DMS53 treated with DMSO at 0.1 percent for 48 hours (cell line): ENCODE data around the gene MCCC2.
A peak's percentile ranks its signal among the peaks of the same experiment; 100 is the strongest.
"Not testable (repeated sequence)": the region's sequence is repeated elsewhere in the genome, so short reads cannot be mapped to it uniquely, and the experiment has no call there.

Experiments used
- DNase-seq: peaks from one replicate; lab custom pipeline; 2025; ENCODE audit not compliant: unreplicated experiment; lab: John Stamatoyannopoulos, UW

MCCC2 gene

DNA sequence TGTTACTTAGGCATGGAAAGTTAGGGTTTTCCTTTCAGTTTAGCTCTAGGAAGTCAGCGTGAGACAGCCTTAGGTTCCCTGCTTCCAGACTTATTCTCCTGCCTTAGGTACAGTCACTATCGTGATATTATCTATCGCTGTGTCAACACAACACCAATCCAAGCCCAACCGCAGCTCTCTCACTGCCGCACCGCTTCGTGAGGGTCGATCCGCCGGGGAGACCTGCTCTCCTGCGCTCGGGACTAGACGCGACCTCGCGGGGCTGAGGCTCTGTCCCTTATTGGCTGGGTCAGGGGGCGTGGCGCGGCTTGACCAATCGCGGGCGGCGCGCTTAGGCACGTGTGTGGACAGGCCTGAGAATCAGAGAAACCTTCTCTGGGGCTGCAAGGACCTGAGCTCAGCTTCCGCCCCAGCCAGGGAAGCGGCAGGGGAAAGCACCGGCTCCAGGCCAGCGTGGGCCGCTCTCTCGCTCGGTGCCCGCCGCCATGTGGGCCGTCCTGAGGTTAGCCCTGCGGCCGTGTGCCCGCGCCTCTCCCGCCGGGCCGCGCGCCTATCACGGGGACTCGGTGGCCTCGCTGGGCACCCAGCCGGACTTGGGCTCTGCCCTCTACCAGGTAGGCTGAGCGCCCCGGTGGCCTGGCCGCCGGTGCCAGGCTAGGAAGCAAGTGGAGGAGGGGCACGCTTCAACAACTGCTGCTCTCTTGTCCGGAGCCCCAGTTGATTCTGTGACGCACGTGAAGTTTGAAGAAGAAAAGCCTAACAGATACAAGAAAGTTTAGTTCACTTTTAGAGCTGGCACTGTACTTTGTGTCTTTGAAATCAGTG, at the start of gene MCCC2:
MCCC2 (plus strand) TSS at position 400 of the 825 bp plus-strand sequence; CDS start at position 486, 86 bp downstream.
- peak; percentile 94 for DNase-seq

DNA sequence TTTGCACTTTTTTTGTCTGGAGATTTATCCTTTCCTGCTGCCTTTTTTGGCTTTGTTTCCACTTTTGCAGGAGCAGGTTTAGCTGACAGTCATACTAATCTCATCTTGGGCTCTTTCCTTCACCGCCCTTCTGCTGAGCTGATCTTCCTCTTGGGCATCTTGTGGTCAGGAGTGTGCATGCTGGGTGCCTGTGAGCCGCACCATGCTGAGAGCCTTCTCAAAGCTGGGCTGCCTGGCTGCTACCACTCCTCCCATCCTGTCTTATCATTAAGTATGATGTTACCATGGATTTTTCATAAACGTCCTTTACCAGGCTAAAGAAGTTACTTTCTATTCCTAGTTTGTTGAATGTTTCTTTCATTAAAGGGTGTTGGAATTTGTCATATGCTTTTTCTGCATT, 49.5 kb upstream of the MCCC2 start:
- no peak for DNase-seq

- DNase-seq: not testable (repeated sequence)
Measured at GRCh38 chr5:71550885-71551284, 36.3 kb upstream of the MCCC2 start.

DNA sequence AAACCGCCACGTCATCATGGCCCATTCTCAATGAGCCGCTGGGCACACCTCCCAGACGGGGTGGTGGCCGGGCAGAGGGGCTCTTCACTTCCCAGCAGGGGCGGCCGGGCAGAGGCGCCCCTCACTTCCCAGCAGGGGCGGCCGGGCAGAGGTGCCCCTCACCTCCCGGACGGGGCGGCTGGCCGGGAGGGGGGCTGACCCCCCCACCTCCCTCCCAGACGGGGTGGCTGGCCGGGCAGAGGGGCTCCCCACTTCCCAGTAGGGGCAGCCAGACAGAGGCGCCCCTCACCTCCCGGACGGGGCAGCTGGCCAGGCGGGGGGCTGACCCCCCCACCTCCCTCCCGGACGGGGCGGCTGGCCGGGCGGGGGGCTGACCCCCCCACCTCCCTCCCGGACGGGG, 35.6 kb upstream of the MCCC2 start:
- DNase-seq: not testable (repeated sequence)

DNA sequence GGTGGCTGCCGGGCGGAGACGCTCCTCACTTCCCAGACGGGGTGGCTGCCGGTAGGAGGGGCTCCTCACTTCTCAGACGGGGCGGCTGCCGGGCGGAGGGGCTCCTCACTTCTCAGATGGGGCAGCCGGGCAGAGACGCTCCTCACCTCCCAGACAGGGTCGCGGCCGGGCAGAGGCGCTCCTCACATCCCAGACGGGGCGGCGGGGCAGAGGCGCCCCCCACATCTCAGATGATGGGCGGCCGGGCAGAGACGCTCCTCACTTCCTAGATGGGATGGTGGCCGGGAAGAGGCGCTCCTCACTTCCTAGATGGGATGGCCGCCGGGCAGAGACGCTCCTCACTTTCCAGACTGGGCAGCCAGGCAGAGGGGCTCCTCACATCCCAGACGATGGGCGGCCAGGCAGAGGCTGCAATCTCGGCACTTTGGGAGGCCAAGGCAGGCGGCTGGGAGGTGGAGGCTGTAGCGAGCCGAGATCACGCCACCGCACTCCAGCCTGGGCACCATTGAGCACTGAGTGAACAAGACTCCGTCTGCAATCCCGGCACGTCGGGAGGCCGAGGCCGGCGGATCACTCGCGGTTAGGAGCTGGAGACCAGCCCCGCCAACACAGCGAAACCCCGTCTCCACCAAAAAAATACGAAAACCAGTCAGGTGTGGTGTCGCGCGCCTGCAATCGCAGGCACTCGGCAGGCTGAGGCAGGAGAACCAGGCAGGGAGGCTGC, 35.0 kb upstream of the MCCC2 start:
- not testable (repeated sequence) for DNase-seq

DNA sequence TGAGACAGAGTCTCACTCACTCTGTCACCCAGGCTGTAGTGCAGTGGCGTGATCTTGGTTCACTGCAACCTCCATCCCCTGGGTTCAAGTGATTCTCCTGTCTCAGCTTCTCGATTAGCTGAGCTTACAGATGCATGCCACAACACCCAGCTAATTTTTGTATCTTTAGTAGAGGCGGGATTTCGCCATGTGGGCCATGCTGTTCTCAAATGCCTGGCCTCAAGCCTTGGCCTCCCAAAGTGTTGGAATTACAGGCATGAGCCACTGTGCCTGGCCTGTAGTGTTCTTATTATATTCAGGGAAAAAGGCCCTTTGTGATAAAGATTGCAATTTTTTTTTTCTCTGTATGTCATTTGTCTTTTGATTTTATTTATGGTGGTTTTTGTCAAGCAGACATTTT, 24.0 kb upstream of the MCCC2 start:
- DNase-seq: no peak

DNA sequence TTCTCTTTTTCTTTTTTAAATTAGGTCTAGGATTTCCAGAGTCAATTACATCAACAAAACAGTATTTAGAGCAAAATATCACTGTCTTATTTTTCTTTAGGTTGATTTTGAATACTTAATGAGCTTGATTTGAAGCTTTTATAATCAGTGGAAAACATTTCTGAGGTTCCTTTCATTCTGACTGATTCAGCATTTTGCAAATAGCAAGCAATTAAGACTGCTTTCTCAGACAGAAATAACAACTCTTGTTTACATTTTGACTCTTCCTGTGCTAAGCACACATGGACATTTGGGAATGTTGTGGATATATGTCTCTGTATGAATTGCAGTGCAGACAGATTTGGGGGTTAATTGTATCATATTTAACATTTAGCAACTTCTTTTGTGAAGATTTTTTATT, 22.2 kb upstream of the MCCC2 start:
- DNase-seq: no peak

DNA sequence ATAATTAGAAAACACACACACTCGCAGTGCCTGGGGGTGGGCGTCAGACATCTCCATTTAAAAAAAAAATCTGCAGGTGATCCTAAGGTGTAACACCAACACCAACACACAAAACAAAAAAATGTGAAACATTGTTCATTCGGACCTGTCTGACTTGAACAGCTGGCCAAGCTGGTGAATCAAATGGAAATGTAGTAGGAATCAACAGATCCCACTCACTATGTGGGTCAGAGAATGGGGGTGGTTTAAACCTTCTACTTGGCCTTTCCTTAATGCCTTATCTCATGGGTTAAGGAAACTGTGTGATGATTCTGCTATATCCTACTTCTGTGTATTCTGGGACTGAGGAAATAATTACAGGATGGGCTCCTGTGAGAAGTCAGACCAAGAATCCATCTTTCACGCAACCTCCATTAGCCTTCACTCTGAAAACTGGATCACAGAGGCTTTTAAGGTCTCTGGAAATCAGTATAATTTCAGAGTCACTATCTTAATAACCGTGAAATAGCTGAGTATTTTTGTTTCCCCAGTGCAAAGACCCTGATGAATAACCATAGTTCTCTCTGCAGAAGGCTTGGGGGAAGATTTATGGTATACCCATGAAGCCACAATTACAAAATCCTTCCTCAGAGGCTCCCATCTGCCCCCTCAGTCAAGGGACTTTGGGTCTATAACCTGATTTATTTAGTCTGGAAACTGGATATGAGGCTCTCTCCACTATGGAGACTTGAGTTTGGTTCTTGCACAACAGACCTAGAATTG, 17.2 kb upstream of the MCCC2 start:
- DNase-seq: no peak

GRCh38 chr5:71571811-71572210, 15.3 kb upstream of the MCCC2 start:
- not testable (repeated sequence) for DNase-seq

DNA sequence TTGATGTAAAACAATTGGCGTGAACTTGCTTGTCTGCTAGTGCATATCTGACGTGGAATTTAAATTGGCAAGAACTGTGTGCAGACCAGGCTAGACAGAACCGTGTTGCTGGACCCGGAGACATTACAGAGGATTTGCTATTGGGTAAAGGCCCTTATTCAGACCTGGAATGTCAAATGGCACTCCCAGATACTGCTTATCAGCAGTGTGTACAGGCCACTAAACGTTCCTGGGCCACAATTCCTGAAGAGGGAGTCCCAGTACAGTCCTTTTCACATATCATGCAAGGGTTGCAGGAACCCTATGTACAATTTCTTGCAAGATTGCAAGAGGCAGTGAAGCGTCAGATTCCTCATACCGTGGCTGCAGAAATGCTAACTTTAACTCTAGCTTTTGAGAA, 13.5 kb upstream of the MCCC2 start:
- DNase-seq: no peak

- not testable (repeated sequence) for DNase-seq
Measured at GRCh38 chr5:71575588-71575987, 11.6 kb upstream of the MCCC2 start.

DNA sequence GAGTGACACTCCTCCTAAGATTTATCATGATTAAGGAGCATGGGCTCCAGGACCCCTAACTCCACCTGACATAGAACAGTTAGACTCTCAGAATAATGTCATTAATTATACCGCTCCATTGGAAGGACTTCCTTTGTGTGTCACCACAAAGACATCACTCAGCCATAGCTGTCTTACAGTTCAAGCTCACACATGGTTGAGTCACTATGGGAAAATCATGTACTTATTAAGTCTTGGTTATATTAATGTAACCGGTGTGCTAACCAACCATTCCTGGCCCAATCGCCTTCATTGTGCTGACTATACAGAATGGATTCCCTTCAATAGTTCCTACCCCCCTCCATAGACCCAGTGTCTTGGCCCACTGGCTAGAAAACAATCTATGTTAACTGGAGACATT, 10.9 kb upstream of the MCCC2 start:
- no peak for DNase-seq

DNA sequence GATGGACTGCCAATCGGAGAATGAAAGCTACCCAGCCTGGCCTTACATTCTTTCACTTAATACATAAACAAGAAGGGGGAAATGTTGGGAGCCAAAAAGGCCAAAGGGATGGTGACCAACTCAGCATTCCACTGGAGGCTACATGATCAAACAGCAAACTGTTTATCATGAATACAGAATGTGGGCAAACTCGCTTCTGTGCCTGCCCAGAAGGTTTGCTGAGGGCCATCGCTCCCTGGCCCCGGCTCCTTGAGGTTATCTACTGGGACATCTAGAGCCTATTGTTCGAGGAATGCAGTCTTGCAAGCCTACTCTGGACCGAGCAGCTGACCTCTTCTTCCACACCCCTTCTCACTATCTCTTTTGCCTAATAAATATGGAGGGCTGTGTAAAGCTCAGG, 9.3 kb upstream of the MCCC2 start:
- DNase-seq: not testable (repeated sequence)

- no peak for DNase-seq
Measured at GRCh38 chr5:71582945-71583584, 4.1 kb upstream of the MCCC2 start.

- DNase-seq: peak; percentile 92
Measured at GRCh38 chr5:71586052-71586940, 844 bp upstream of the MCCC2 start.

GRCh38 chr5:71587766-71588532, 809 bp downstream of the MCCC2 start:
- no peak for DNase-seq

DNA sequence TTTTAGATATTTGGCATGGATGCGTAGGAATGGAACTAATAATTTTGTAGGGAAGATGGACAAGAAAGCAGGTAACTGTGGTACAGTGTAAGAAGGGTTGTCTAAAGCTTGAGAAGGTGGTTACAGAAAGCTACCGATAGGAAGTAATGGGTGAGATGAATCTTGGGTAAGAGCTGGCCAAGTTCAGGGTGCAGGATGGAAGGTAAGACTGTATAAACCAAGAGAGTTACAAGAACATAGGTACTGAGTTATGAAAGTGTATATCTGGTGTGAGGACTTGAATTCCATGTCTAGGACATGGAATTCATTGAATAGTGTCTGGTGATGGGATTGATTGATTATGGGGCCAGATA, 1.4 kb downstream of the MCCC2 start:
- DNase-seq: no peak

DNA sequence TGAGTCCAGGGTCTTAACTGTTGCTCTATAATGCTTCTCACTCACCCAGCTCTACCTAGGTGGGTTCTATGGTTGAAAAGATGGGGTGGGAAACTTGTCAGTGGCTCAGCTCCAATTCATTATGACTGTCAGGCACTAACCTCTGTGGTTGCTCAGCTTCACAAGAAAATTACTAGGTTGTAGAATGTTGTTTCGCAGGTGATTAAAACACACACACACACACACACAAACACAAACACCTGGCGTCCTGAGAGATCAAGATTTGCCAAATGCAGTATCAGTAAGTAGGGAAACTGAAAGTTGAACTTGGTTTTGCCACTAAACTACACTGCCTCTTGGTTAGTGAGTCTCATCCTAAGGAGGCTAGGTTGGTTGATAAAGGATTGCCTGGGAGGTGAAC, 2.8 kb downstream of the MCCC2 start:
- no peak for DNase-seq

DNA sequence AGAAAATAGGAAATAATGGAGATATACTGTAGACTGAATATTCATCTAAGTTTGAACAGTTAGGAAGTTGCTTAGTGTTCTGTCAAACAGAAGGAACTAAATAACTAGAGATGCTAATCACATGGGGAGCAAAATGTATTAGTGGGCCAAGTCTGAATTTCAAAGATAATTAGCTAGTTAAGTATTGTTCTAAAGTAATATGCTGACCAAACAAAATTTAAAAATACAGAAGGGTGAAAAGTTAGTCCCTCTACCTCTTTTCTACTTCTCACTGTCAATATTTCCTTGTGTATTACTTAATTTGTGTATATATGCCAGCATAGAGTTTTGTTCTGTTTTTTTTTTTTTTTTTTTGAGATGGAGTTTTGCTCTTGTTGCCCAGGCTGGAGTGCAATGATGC, 4.0 kb downstream of the MCCC2 start:
- no peak for DNase-seq
